Thoracic aorta (tissue), 2 donors: ENCODE measurements around the gene HPS5. TPM values are rescaled to one million over a fixed set of nuclear protein-coding genes. Genes with fewer than 3 reads are reported as not detected.
"Not testable (repeated sequence)": the region's sequence is repeated elsewhere in the genome, so short reads cannot be mapped to it uniquely, and the experiment has no call there.

Experiments used
- ATAC-seq: fragments of 150-250 bp; one replicate; pipeline ENCODE4 v1.8.0; 2017; ENCODE audit warnings: low read depth; ENCODE audit not compliant: insufficient number of reproducible peaks, low FRiP score
- DNase-seq: peaks from one replicate; pipeline ENCODE4 v3.0.0-alpha.2; 2020; ENCODE audit warnings: low spot score
- H3K27ac ChIP-seq, 2 donors: fragments of 200-600 bp; sonication (generic); 1 replicate in 1 of 2; 2 replicates in 1 of 2; pipeline ENCODE4 v1.5.1; 2016; ENCODE audit warnings: mild to moderate bottlenecking in 2 of 2, moderate library complexity in 2 of 2
- H3K27me3 ChIP-seq: fragments of 200-600 bp; sonication (generic); replicated peaks from 2 replicates; pipeline ENCODE4 v1.6.0; 2016; ENCODE audit warnings: mild to moderate bottlenecking; ENCODE audit not compliant: insufficient read depth
- H3K36me3 ChIP-seq: fragments of 200-600 bp; sonication (generic); one replicate; pipeline ENCODE4 v1.5.1; 2016
- H3K4me1 ChIP-seq, 2 donors: fragments of 200-600 bp; sonication (generic); 1 replicate in 1 of 2; 2 replicates in 1 of 2; pipeline versions ENCODE4 v1.5.1 to v1.6.0; 2016; ENCODE audit warnings: low read depth in 2 of 2, mild to moderate bottlenecking in 1 of 2; ENCODE audit not compliant: control insufficient read depth in 1 of 2
- H3K4me3 ChIP-seq: fragments of 200-600 bp; sonication (generic); 2 replicates; pipeline ENCODE4 v1.5.1; 2016; ENCODE audit warnings: mild to moderate bottlenecking
- H3K9me3 ChIP-seq: fragments of 200-600 bp; sonication (generic); 2 replicates; pipeline ENCODE4 v1.5.1; 2016
- total RNA-seq, 2 donors: library from RNA; depleted of rRNA; stranded (reverse); fragments of >200 nt; gene quantifications; one replicate each; pipeline versions ENCODE4 v1.1.0 to v1.2.3, GENCODE V29; 2016
- TF ChIP-seq, protein P1 (sequence below): fragments of 200-600 bp; sonication (generic); IDR thresholded peaks from one replicate; pipeline ENCODE4 v1.5.1; 2019; ENCODE audit warnings: antibody characterized with exemption

Gene HPS5
- total RNA-seq, 2 donors from 2014 or later = 42.9 to 139 TPM

DNA sequence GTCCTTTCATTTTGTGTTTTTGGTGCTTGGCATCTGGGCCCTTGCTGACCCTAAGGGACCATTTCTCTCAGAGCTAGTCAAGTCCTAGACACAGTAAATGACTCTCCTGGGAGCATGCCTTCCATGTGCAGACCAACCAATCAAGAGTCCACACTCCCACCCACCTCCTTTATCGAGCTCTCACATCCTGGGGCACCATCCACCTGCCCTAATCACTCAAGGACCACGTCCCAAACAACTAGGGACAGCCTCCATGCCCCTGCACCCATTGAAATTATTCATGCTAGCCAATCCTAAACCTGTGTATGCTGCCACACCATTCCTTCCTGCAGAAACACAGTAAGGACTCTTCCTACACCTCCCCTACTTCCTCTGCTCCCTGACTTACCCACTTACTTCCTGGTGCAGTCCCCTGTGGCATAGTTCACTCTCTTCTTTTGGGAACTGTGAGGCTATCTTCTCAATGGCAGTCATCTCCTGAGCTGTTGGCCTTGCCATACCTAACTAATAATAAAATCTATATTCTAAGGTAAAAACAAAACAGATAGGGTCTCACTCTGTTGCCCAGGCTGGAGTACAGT, 67.1 kb downstream of the HPS5 start:
- no peak for DNase-seq
- H3K4me1 ChIP-seq = no peaks in the 10 kb centered on the region
- ATAC-seq = no peak
- no peak overlapping the region for H3K4me3 ChIP-seq
- no peaks in the 10 kb centered on the region for H3K9me3 ChIP-seq
- H3K27ac ChIP-seq = no peak overlapping the region
- no peaks in the 10 kb centered on the region for H3K36me3 ChIP-seq
- TF ChIP-seq, protein P1, sequence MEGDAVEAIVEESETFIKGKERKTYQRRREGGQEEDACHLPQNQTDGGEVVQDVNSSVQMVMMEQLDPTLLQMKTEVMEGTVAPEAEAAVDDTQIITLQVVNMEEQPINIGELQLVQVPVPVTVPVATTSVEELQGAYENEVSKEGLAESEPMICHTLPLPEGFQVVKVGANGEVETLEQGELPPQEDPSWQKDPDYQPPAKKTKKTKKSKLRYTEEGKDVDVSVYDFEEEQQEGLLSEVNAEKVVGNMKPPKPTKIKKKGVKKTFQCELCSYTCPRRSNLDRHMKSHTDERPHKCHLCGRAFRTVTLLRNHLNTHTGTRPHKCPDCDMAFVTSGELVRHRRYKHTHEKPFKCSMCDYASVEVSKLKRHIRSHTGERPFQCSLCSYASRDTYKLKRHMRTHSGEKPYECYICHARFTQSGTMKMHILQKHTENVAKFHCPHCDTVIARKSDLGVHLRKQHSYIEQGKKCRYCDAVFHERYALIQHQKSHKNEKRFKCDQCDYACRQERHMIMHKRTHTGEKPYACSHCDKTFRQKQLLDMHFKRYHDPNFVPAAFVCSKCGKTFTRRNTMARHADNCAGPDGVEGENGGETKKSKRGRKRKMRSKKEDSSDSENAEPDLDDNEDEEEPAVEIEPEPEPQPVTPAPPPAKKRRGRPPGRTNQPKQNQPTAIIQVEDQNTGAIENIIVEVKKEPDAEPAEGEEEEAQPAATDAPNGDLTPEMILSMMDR = no peak
- H3K27me3 ChIP-seq = no peaks in the 10 kb centered on the region

DNA sequence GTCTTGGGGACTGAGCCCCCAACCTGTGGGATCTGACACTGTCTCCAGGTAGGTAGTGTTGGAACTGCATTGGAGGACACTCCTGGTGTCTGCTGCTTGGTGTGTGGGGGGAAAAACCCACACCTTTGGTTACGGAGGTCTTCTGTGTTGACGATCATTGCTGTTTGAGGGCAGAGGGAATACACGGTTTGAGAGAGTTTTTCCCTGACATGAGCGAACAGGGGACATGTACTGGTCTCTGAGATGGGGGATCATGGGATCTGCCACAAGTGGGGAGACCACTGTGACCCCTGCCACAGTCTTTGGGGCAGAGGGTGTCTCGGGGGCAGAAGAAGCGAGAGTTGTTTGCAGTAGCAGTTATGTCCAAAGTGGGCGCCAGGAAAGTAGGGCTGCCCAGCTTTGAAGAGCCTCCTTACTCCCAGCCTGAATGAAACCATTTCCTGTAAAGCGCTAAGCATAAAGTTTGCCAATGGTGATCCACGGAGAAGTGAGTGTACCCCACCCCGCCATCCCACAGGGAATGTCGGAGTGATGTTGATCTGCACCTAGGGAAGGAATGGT, 68.1 kb downstream of the HPS5 start:
- no peaks in the 10 kb centered on the region for H3K4me1 ChIP-seq
- no peaks in the 10 kb centered on the region for H3K36me3 ChIP-seq
- H3K9me3 ChIP-seq = no peaks in the 10 kb centered on the region
- H3K27me3 ChIP-seq = no peaks in the 10 kb centered on the region
- H3K4me3 ChIP-seq = no peak overlapping the region
- DNase-seq = no peak
- no peak for ATAC-seq
- no peak overlapping the region for H3K27ac ChIP-seq
- TF ChIP-seq, protein P1 = no peak

DNA sequence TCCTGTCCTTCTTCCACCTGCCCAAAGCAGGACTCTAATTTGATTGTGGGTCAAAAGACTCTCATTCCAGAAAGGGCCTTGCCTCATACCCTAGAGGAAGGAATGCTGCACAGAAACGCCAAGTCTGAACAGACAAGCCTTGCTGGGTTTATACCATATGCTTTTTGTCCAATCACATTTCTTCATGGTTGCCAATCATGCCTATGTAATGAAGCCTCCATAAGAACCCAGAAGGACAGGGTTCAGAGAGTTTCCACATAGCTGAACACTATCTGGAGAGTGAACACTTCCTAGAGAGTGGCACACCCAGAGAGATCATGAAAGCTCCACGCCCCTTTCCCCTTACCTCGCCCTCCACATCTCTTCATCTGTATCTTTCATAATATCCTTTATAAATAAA, 68.7 kb downstream of the HPS5 start:
- ATAC-seq (no peak), DNase-seq (no peak)
- Histone ChIP-seq H3K4me3 (no peak overlapping the region), H3K36me3 (no peaks in the 10 kb centered on the region), H3K27ac (no peak overlapping the region), H3K4me1 (no peaks in the 10 kb centered on the region), H3K9me3 (no peaks in the 10 kb centered on the region), H3K27me3 (no peaks in the 10 kb centered on the region)
- TF ChIP-seq, protein P1 = no peak

DNA sequence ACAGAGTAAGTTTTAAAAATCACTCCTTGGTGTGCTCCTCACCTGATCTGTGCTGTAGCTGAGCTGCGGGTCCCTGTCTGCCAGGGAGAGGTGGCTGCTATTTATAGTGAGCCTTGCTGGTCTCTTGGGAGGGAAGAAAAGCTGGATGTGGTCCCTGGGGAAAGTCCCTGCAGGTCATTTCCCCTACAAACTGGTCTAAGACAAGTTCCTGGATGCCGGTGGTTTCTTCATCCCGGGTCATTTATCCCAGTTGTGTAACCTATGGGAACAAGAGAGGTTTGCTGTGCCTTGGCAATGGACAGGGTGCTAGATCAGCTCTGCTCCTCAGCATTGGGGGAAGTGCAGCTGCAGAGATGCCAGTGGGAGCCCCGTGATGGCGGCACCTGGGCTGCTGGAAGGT, 73.4 kb downstream of the HPS5 start, which contains the start of gene SAA2:
Gene SAA2, minus strand, starts transcription at position 108 of the 400 bp plus-strand sequence. CDS start 657 bp downstream, outside the sequence.
- Histone ChIP-seq H3K27me3 (no peaks in the 10 kb centered on the region), H3K4me1 (no peaks in the 10 kb centered on the region), H3K36me3 (no peaks in the 10 kb centered on the region), H3K27ac (no peak within 1 kb of the TSS), H3K9me3 (no peaks in the 10 kb centered on the region), H3K4me3 (no peak within 1 kb of the TSS)
- DNase-seq = no peak
- TF ChIP-seq, protein P1 = no peak
- no peak for ATAC-seq

DNA sequence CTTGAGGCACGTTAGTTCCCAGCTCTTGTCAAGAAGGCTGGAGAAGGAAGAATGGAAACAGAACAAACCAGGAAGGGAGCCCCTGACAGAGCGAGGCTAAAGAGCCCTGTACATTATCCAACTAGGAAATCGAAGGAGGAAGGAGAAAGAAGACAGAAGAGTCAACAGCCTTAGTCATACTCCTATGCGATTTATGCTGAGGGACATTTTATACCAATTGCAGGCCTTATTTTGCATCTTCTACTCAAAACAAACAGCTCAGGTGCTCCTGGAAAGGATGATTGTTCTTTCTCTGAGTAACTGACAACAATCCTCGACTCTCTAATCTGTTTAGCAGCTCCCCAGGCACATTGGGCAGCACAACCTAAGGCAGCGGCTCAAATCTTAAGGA, 74.8 kb downstream of the HPS5 start:
- H3K36me3 ChIP-seq, H3K27ac ChIP-seq, ATAC-seq, H3K27me3 ChIP-seq, H3K4me3 ChIP-seq, H3K9me3 ChIP-seq, DNase-seq, H3K4me1 ChIP-seq: not testable (repeated sequence)

DNA sequence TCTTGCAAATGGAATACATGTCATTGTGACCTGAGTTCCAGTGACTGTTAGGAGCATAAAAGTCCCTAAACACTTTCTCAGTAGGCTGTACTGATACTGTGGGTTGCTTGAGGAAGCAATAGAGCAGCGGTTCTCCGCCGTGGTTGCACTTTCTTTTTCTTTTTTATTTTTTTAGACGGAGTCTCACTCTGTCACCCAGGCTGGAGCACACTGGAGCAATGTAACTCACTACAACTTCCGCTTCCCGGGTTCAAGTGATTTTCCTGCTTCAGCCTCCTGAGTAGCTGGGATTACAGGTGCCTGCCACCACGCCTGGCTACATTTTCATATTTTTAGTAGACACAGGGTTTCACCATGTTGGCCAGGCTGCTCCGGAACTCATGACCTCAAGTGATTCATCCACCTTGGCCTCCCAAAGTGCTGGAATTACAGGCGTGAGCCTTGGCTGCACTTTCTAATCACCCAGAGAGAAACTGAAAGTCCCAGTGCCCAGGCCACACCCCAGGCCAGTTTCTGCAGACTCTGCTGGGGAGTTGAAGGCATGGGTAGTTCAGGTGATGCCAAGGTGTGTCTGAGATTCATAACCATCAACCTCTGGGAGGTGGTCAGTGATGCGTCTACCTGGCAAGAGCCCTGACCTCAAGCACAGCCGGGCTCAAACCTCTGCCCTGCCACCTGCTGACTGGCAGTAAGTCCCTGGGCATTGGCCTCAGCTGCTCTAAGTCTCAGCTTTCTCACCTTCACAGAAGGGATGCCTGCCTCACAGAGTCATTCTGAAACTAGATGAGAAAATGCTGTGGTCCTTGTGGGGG, 75.4 kb downstream of the HPS5 start:
- not testable (repeated sequence) for H3K4me3 ChIP-seq, ATAC-seq, DNase-seq, H3K4me1 ChIP-seq, H3K9me3 ChIP-seq, H3K36me3 ChIP-seq, H3K27ac ChIP-seq, H3K27me3 ChIP-seq
